H9 (cell line): Measurements from ENCODE around the gene OR4X1. TPM values are rescaled to one million over a fixed set of nuclear protein-coding genes. Genes with fewer than 3 reads are reported as not detected.
"Not testable (repeated sequence)": the region's sequence is repeated elsewhere in the genome, so short reads cannot be mapped to it uniquely, and the experiment has no call there.

Experiments
- DNase-seq: peaks from one replicate; pipeline ENCODE4 v3.0.0-alpha.2; 2017
- H2AFZ ChIP-seq: one replicate; pipeline ENCODE4 v1.6.1; 2013; ENCODE audit warnings: mild to moderate bottlenecking, low read length, control low read depth, moderate library complexity
- H2AK5ac ChIP-seq: 2 replicates; pipeline ENCODE4 v1.6.1; 2013; ENCODE audit warnings: low read length, control low read depth, mixed read lengths; ENCODE audit not compliant: insufficient read length
- H2BK120ac ChIP-seq: one replicate; pipeline ENCODE4 v1.6.1; 2013; ENCODE audit warnings: low read depth, mild to moderate bottlenecking, low read length, control low read depth, inconsistent platforms; ENCODE audit not compliant: poor library complexity, severe bottlenecking
- H2BK12ac ChIP-seq: 2 replicates; pipeline ENCODE4 v1.6.1; 2013; ENCODE audit warnings: low read length, control low read depth, mixed read lengths, low read depth; ENCODE audit not compliant: insufficient read length
- H2BK15ac ChIP-seq: 2 replicates; pipeline ENCODE4 v1.6.1; 2013; ENCODE audit warnings: low read depth, low read length, control low read depth
- H2BK20ac ChIP-seq: one replicate; pipeline ENCODE4 v1.6.1; 2013; ENCODE audit warnings: low read depth, mild to moderate bottlenecking, low read length, control low read depth, inconsistent platforms; ENCODE audit not compliant: poor library complexity, severe bottlenecking
- H2BK5ac ChIP-seq: 2 replicates; pipeline ENCODE4 v1.6.1; 2013; ENCODE audit warnings: low read length, control low read depth, mixed read lengths; ENCODE audit not compliant: insufficient read length
- H3K14ac ChIP-seq: 2 replicates; pipeline ENCODE4 v1.6.1; 2013; ENCODE audit warnings: low read length, control low read depth; ENCODE audit not compliant: insufficient read depth
- H3K18ac ChIP-seq: 2 replicates; pipeline ENCODE4 v1.6.1; 2013; ENCODE audit warnings: low read depth, mild to moderate bottlenecking, mixed read lengths, low read length, control low read depth; ENCODE audit not compliant: insufficient read length
- H3K23ac ChIP-seq: 2 replicates; pipeline ENCODE4 v1.6.1; 2013; ENCODE audit warnings: low read length, control low read depth, mixed read lengths, low read depth; ENCODE audit not compliant: insufficient read length
- H3K23me2 ChIP-seq: 2 replicates; pipeline ENCODE4 v1.6.1; 2013; ENCODE audit warnings: low read depth, mild to moderate bottlenecking, mixed read lengths, low read length, control low read depth; ENCODE audit not compliant: insufficient read length, poor library complexity, severe bottlenecking
- H3K27ac ChIP-seq: 2 replicates; pipeline ENCODE4 v1.5.1; 2013; ENCODE audit warnings: low read length, control low read depth, mixed read lengths, low read depth; ENCODE audit not compliant: insufficient read length
- H3K27me3 ChIP-seq: 2 replicates; pipeline ENCODE4 v1.6.1; 2013; ENCODE audit warnings: low read length, control low read depth, inconsistent platforms; ENCODE audit not compliant: insufficient read depth
- H3K4ac ChIP-seq: 2 replicates; pipeline ENCODE4 v1.6.1; 2013; ENCODE audit warnings: low read depth, mild to moderate bottlenecking, control low read depth, inconsistent platforms, low read length, moderate library complexity
- H3K4me1 ChIP-seq: 2 replicates; pipeline ENCODE4 v1.6.1; 2013; ENCODE audit warnings: low read length, control low read depth, inconsistent platforms; ENCODE audit not compliant: insufficient read depth
- H3K4me2 ChIP-seq: 2 replicates; pipeline ENCODE4 v1.6.1; 2013; ENCODE audit warnings: low read length, control low read depth, mixed read lengths; ENCODE audit not compliant: insufficient read length, insufficient read depth
- H3K56ac ChIP-seq: 2 replicates; pipeline ENCODE4 v1.6.1; 2013; ENCODE audit warnings: low read depth, mild to moderate bottlenecking, mixed read lengths, low read length, control low read depth; ENCODE audit not compliant: insufficient read length
- H3K79me1 ChIP-seq: 2 replicates; pipeline ENCODE4 v1.6.1; 2013; ENCODE audit warnings: low read depth, mild to moderate bottlenecking, moderate library complexity, low read length, control low read depth, inconsistent platforms; ENCODE audit not compliant: insufficient read depth, poor library complexity, severe bottlenecking
- H3K79me2 ChIP-seq: 2 replicates; pipeline ENCODE4 v1.6.1; 2013; ENCODE audit warnings: low read length, control low read depth, inconsistent platforms; ENCODE audit not compliant: insufficient read depth
- H3K9ac ChIP-seq: 2 replicates; pipeline ENCODE4 v1.6.1; 2013; ENCODE audit warnings: low read length, control low read depth, mixed read lengths; ENCODE audit not compliant: insufficient read length; ENCODE audit errors: extremely low read depth
- H3K9me3 ChIP-seq: one replicate; pipeline ENCODE4 v1.6.1; 2013; ENCODE audit warnings: low read depth, low read length, inconsistent platforms; ENCODE audit not compliant: control insufficient read depth
- H3T11ph ChIP-seq: one replicate; pipeline ENCODE4 v1.6.1; 2013; ENCODE audit warnings: mild to moderate bottlenecking, low read length, control low read depth, inconsistent platforms
- H4K20me1 ChIP-seq: one replicate; pipeline ENCODE4 v1.6.1; 2013; ENCODE audit not compliant: control insufficient read depth, insufficient read length, insufficient read depth
- H4K5ac ChIP-seq: 2 replicates; pipeline ENCODE4 v1.6.1; 2013; ENCODE audit warnings: low read depth, mild to moderate bottlenecking, mixed read lengths, low read length, control low read depth; ENCODE audit not compliant: insufficient read length
- H4K8ac ChIP-seq: replicated peaks from 2 replicates; pipeline ENCODE4 v1.6.1; 2013; ENCODE audit warnings: low read length, control low read depth, mixed read lengths, low read depth; ENCODE audit not compliant: insufficient read length
- H4K91ac ChIP-seq: 2 replicates; pipeline ENCODE4 v1.6.1; 2013; ENCODE audit warnings: low read depth, mild to moderate bottlenecking, moderate library complexity, mixed read lengths, low read length, control low read depth; ENCODE audit not compliant: insufficient read length
- H3K27ac Mint-ChIP-seq, 3 experiments: 2 replicates in 2 of 3; 3 replicates in 1 of 3; pipeline ENCODE4 v1.8.0; 2020 to 2021; ENCODE audit warnings: mixed read lengths in 3 of 3, mild to moderate bottlenecking in 1 of 3, moderate library complexity in 1 of 3
- H3K27me3 Mint-ChIP-seq: 2 replicates; pipeline ENCODE4 v1.8.0; 2021; ENCODE audit warnings: low read depth, mild to moderate bottlenecking, moderate library complexity, mixed read lengths
- H3K36me3 Mint-ChIP-seq, 3 experiments: 2 replicates in 2 of 3; 3 replicates in 1 of 3; pipeline ENCODE4 v1.8.0; 2020 to 2021; ENCODE audit warnings: low read depth in 3 of 3, mixed read lengths in 3 of 3; ENCODE audit not compliant: insufficient read depth in 1 of 3
- H3K4me1 Mint-ChIP-seq, 2 experiments: 2 replicates each; pipeline ENCODE4 v1.8.0; 2020; ENCODE audit warnings: mixed read lengths in 2 of 2
- H3K4me3 Mint-ChIP-seq, 2 experiments: 2 replicates in 1 of 2; 3 replicates in 1 of 2; pipeline ENCODE4 v1.8.0; 2020 to 2021; ENCODE audit warnings: mild to moderate bottlenecking in 2 of 2, mixed read lengths in 2 of 2, moderate library complexity in 1 of 2
- H3K9me3 Mint-ChIP-seq, 2 experiments: 2 replicates in 1 of 2; 3 replicates in 1 of 2; pipeline ENCODE4 v1.8.0; 2020; ENCODE audit warnings: mild to moderate bottlenecking in 2 of 2, mixed read lengths in 2 of 2, moderate library complexity in 1 of 2
- WGBS: extraction: QIAGEN DNeasy Blood & Tissue Kit; methylation state at CpG from one replicate; pipeline ENCODE4 v1.1.7; 2013; ENCODE audit warnings: missing lambda C conversion rate, low lambda C conversion rate, mixed read lengths; ENCODE audit not compliant: insufficient read length; ENCODE audit errors: extremely low coverage; 5-methylcytosine and 5-hydroxymethylcytosine counted together
- total RNA-seq: library from RNA; stranded (reverse); gene quantifications from 2 replicates; pipeline ENCODE4 v1.2.1, GENCODE V29; 2021
- TF ChIP-seq, protein P1 (sequence below): fragments of 200-600 bp; sonication (generic); conservative IDR thresholded peaks from 3 replicates; pipeline ENCODE4 v1.8.0; 2021; ENCODE audit warnings: antibody characterized with exemption, mild to moderate bottlenecking

OR4X1 gene
- total RNA-seq, 1 experiment from 2014 or later, result not detected

- Histone ChIP-seq H4K20me1 (no peaks in the 10 kb centered on the region), H3K14ac (no peak overlapping the region), H3K4me1 (no peaks in the 10 kb centered on the region), H3K4me2 (no peak overlapping the region), H3K23me2 (no peaks in the 10 kb centered on the region), H3K27me3 (no peaks in the 10 kb centered on the region), H2BK12ac (no peak overlapping the region), H2BK120ac (no peak overlapping the region), H2AK5ac (no peak overlapping the region), H3T11ph (no peak overlapping the region), H3K4ac (no peak overlapping the region), H3K18ac (no peak overlapping the region), H3K23ac (no peak overlapping the region), H3K9me3 (peaks cover 64% of the 10 kb centered on the region), H3K56ac (no peak overlapping the region), H4K5ac (no peak overlapping the region), H3K9ac (no peak overlapping the region), H3K27ac (no peak overlapping the region), H2AFZ (no peak overlapping the region), H2BK20ac (no peak overlapping the region), H2BK15ac (no peak overlapping the region), H3K79me2 (no peaks in the 10 kb centered on the region), H4K8ac (no peak overlapping the region), H2BK5ac (no peak overlapping the region), H4K91ac (no peak overlapping the region), H3K79me1 (no peaks in the 10 kb centered on the region)
- peak; percentile 41 for DNase-seq
- H3K4me1 Mint-ChIP-seq, result no peaks in the 10 kb centered on the region
- WGBS, result no CpG with 5 or more reads among the region's 5 CpGs
- peaks cover 84 to 87% of the 10 kb centered on the region in 2 experiments for H3K9me3 Mint-ChIP-seq
- H3K27ac Mint-ChIP-seq, result no peak overlapping the region
- H3K4me3 Mint-ChIP-seq, result no peak overlapping the region
- H3K36me3 Mint-ChIP-seq, result peaks cover 6 to 14% (median 11%) of the 10 kb centered on the region in 3 experiments; a peak in 6 of 7 replicates
- no peaks in the 10 kb centered on the region; the same call in 1 of the 2 replicates for H3K27me3 Mint-ChIP-seq
- TF ChIP-seq, protein P1, sequence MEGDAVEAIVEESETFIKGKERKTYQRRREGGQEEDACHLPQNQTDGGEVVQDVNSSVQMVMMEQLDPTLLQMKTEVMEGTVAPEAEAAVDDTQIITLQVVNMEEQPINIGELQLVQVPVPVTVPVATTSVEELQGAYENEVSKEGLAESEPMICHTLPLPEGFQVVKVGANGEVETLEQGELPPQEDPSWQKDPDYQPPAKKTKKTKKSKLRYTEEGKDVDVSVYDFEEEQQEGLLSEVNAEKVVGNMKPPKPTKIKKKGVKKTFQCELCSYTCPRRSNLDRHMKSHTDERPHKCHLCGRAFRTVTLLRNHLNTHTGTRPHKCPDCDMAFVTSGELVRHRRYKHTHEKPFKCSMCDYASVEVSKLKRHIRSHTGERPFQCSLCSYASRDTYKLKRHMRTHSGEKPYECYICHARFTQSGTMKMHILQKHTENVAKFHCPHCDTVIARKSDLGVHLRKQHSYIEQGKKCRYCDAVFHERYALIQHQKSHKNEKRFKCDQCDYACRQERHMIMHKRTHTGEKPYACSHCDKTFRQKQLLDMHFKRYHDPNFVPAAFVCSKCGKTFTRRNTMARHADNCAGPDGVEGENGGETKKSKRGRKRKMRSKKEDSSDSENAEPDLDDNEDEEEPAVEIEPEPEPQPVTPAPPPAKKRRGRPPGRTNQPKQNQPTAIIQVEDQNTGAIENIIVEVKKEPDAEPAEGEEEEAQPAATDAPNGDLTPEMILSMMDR, result peak; percentile 70
Measured at GRCh38 chr11:48307760-48308386, 44.2 kb downstream of the OR4X1 start.

DNA sequence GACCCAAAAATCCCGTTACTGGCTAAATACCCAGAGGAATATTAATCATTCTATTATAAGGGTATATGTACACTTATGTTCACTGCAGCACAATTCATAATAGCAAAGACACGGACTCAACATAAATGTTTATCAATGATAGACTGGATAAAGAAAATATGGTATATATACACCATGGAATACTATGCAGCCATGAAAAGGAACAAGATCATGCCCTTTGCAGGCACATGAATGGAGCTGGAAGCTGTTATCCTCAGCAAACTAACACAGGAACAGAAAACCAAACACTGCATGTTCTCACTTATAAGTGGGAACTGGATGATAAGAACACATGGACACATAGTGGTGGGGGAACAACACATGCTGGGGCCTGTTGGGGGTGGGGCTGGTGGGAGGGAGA, 49.9 kb downstream of the OR4X1 start:
- not testable (repeated sequence) for DNase-seq, H3K4me1 Mint-ChIP-seq, H2AK5ac ChIP-seq, H2BK15ac ChIP-seq, H3K79me1 ChIP-seq, H3K27ac Mint-ChIP-seq, H3K27me3 ChIP-seq, H3K23me2 ChIP-seq, H3K18ac ChIP-seq, H2BK12ac ChIP-seq, H3K56ac ChIP-seq, H2BK120ac ChIP-seq, H3T11ph ChIP-seq, H3K4me1 ChIP-seq, H4K5ac ChIP-seq, H3K4me2 ChIP-seq, H4K20me1 ChIP-seq, H4K8ac ChIP-seq, H2BK20ac ChIP-seq, H3K4me3 Mint-ChIP-seq, H3K27ac ChIP-seq, H3K23ac ChIP-seq, H3K4ac ChIP-seq, H3K9ac ChIP-seq, H4K91ac ChIP-seq, H3K14ac ChIP-seq, H3K27me3 Mint-ChIP-seq, H2AFZ ChIP-seq, H2BK5ac ChIP-seq, H3K79me2 ChIP-seq
- WGBS, result no CpG with 5 or more reads among the region's 2 CpGs
- Mint-ChIP-seq H3K9me3 (peaks cover 82 to 83% of the 10 kb centered on the region in 2 experiments), H3K36me3 (peaks cover 0 to 29% (median 4%) of the 10 kb centered on the region in 3 experiments; a peak in 3 of 7 replicates)
- peaks cover 60% of the 10 kb centered on the region for H3K9me3 ChIP-seq
